ENCODE measurements around the gene LIMS4. TPM values are rescaled to one million over a fixed set of nuclear protein-coding genes. Genes with fewer than 3 reads are reported as not detected.
"Not testable (repeated sequence)": the region's sequence is repeated elsewhere in the genome, so short reads cannot be mapped to it uniquely, and the experiment has no call there.

LIMS4 gene
- total RNA-seq (2021; ENCODE audit: unreplicated experiment) (1.1 TPM), Bru-seq, nascent RNA (not detected), BruChase-seq, experiment 1, labeled RNA remaining after a 6-hour chase (not detected), BruChase-seq, experiment 2, labeled RNA remaining after a 2-hour chase (not detected)
- polyA plus RNA-seq (2012), result 0.04 and 0.44 TPM in 2 replicates
- long read RNA-seq, result 0 reads

GRCh38 chr2:110472171-110473058 lies at the start of gene LIMS4:
Gene LIMS4, minus strand, starts transcription at chr2:110472816. Its CDS starts 38 bp downstream, at chr2:110472778.
- POLR2A ChIA-PET; H3K4me3 ChIP-seq (replicated peaks in 1 of 2; ENCODE audit: low read depth in 1 of 2, low read length in 2 of 2); H3K36me3 ChIP-seq (ENCODE audit: control insufficient read depth in 1 of 2, insufficient read depth in 2 of 2, low read length in 2 of 2); H3K79me2 ChIP-seq (ENCODE audit: insufficient read depth, low read length); BruUV-seq (replicated peaks); DNase-seq (ENCODE audit: low read depth, low spot score); H3K27ac ChIP-seq (ENCODE audit: low read depth, low read length); intact Hi-C loops (cut with micrococcal nuclease); H3K9me3 ChIP-seq (ENCODE audit: control insufficient read depth in 1 of 2, insufficient read depth in 1 of 2, low read depth in 1 of 2, low read length in 2 of 2); H4K20me1 ChIP-seq (ENCODE audit: insufficient read depth); RAD21 ChIA-PET (ENCODE audit: low non-redundant PET in 1 of 2, low total read pairs in 2 of 2, uncharacterized antibody in 2 of 2, unreplicated experiment in 2 of 2); H3K27me3 ChIP-seq (ENCODE audit: insufficient read depth, low read length); H3K4me1 ChIP-seq (ENCODE audit: control insufficient read depth in 1 of 2, insufficient read depth in 2 of 2, low read length in 2 of 2); H3K9ac ChIP-seq (ENCODE audit: low read length); H3K9me2 ChIP-seq (ENCODE audit: insufficient read depth); H2AFZ ChIP-seq (ENCODE audit: low read depth, low read length, poor library complexity, severe bottlenecking); CTCF ChIA-PET; H3K4me2 ChIP-seq (ENCODE audit: low read length): not testable (repeated sequence)
- 0 out of 2 replicates have a peak, but pooled peaks have one; percentile 17 for ATAC-seq

GRCh38 chr2:110499755-110500377 lies 27.2 kb upstream of the LIMS4 start:
- RAD21 ChIA-PET (ENCODE audit: low non-redundant PET in 1 of 2, low total read pairs in 2 of 2, uncharacterized antibody in 2 of 2, unreplicated experiment in 2 of 2); H3K4me2 ChIP-seq (ENCODE audit: low read length); POLR2A ChIA-PET; H3K27ac ChIP-seq (ENCODE audit: low read depth, low read length); H3K9me3 ChIP-seq (ENCODE audit: control insufficient read depth in 1 of 2, insufficient read depth in 1 of 2, low read depth in 1 of 2, low read length in 2 of 2); H3K9ac ChIP-seq (ENCODE audit: low read length); H3K4me1 ChIP-seq (ENCODE audit: control insufficient read depth in 1 of 2, insufficient read depth in 2 of 2, low read length in 2 of 2); H3K79me2 ChIP-seq (ENCODE audit: insufficient read depth, low read length); intact Hi-C loops (cut with micrococcal nuclease); H3K36me3 ChIP-seq (ENCODE audit: control insufficient read depth in 1 of 2, insufficient read depth in 2 of 2, low read length in 2 of 2); H4K20me1 ChIP-seq (ENCODE audit: insufficient read depth); BruUV-seq (replicated peaks); H3K4me3 ChIP-seq (replicated peaks in 1 of 2; ENCODE audit: low read depth in 1 of 2, low read length in 2 of 2); H3K9me2 ChIP-seq (ENCODE audit: insufficient read depth); CTCF ChIA-PET; H3K27me3 ChIP-seq (ENCODE audit: insufficient read depth, low read length); H2AFZ ChIP-seq (ENCODE audit: low read depth, low read length, poor library complexity, severe bottlenecking); DNase-seq (ENCODE audit: low read depth, low spot score): not testable (repeated sequence)
- peak; percentile 95 for ATAC-seq

GRCh38 chr2:110496027-110496426 lies 23.4 kb upstream of the LIMS4 start:
- H3K9me2 ChIP-seq (ENCODE audit: insufficient read depth); intact Hi-C loops (cut with micrococcal nuclease); H3K27me3 ChIP-seq (ENCODE audit: insufficient read depth, low read length); CTCF ChIA-PET; H3K36me3 ChIP-seq (ENCODE audit: control insufficient read depth in 1 of 2, insufficient read depth in 2 of 2, low read length in 2 of 2); H3K9ac ChIP-seq (ENCODE audit: low read length); H3K27ac ChIP-seq (ENCODE audit: low read depth, low read length); RAD21 ChIA-PET (ENCODE audit: low non-redundant PET in 1 of 2, low total read pairs in 2 of 2, uncharacterized antibody in 2 of 2, unreplicated experiment in 2 of 2); DNase-seq (ENCODE audit: low read depth, low spot score); POLR2A ChIA-PET; H3K4me1 ChIP-seq (ENCODE audit: control insufficient read depth in 1 of 2, insufficient read depth in 2 of 2, low read length in 2 of 2); BruUV-seq (replicated peaks); H4K20me1 ChIP-seq (ENCODE audit: insufficient read depth); ATAC-seq; H3K9me3 ChIP-seq (ENCODE audit: control insufficient read depth in 1 of 2, insufficient read depth in 1 of 2, low read depth in 1 of 2, low read length in 2 of 2); H3K79me2 ChIP-seq (ENCODE audit: insufficient read depth, low read length); H2AFZ ChIP-seq (ENCODE audit: low read depth, low read length, poor library complexity, severe bottlenecking); H3K4me2 ChIP-seq (ENCODE audit: low read length); H3K4me3 ChIP-seq (replicated peaks in 1 of 2; ENCODE audit: low read depth in 1 of 2, low read length in 2 of 2): not testable (repeated sequence)

- intact Hi-C loops (cut with micrococcal nuclease); H3K9me2 ChIP-seq (ENCODE audit: insufficient read depth); DNase-seq (ENCODE audit: low read depth, low spot score); H4K20me1 ChIP-seq (ENCODE audit: insufficient read depth); RAD21 ChIA-PET (ENCODE audit: low non-redundant PET in 1 of 2, low total read pairs in 2 of 2, uncharacterized antibody in 2 of 2, unreplicated experiment in 2 of 2); POLR2A ChIA-PET; CTCF ChIA-PET; H2AFZ ChIP-seq (ENCODE audit: low read depth, low read length, poor library complexity, severe bottlenecking); H3K79me2 ChIP-seq (ENCODE audit: insufficient read depth, low read length); H3K9ac ChIP-seq (ENCODE audit: low read length); H3K36me3 ChIP-seq (ENCODE audit: control insufficient read depth in 1 of 2, insufficient read depth in 2 of 2, low read length in 2 of 2); H3K4me1 ChIP-seq (ENCODE audit: control insufficient read depth in 1 of 2, insufficient read depth in 2 of 2, low read length in 2 of 2); H3K27ac ChIP-seq (ENCODE audit: low read depth, low read length); H3K4me2 ChIP-seq (ENCODE audit: low read length); H3K9me3 ChIP-seq (ENCODE audit: control insufficient read depth in 1 of 2, insufficient read depth in 1 of 2, low read depth in 1 of 2, low read length in 2 of 2); BruUV-seq (replicated peaks); H3K27me3 ChIP-seq (ENCODE audit: insufficient read depth, low read length); H3K4me3 ChIP-seq (replicated peaks in 1 of 2; ENCODE audit: low read depth in 1 of 2, low read length in 2 of 2): not testable (repeated sequence)
- peak; percentile 49 for ATAC-seq
These were observed 21.9 kb upstream of the LIMS4 start for GRCh38 chr2:110494488-110494887.
